NCI-H1092 (cell line): ENCODE results near the gene TSPAN4.

Experiments
- DNase-seq: peaks from one replicate; lab custom pipeline; 2025; lab: John Stamatoyannopoulos, UW

The TSPAN4 gene

GRCh38 chr11:824292-824880 lies 18.3 kb upstream of the TSPAN4 start:
- DNase-seq, result peak; percentile 82

GRCh38 chr11:824942-825341 lies 17.7 kb upstream of the TSPAN4 start:
- no peak for DNase-seq

- DNase-seq, result no peak
Measured at GRCh38 chr11:825366-826226, 17.1 kb upstream of the TSPAN4 start.

- DNase-seq, result no peak
Measured at GRCh38 chr11:826227-826621, 16.4 kb upstream of the TSPAN4 start.

DNA sequence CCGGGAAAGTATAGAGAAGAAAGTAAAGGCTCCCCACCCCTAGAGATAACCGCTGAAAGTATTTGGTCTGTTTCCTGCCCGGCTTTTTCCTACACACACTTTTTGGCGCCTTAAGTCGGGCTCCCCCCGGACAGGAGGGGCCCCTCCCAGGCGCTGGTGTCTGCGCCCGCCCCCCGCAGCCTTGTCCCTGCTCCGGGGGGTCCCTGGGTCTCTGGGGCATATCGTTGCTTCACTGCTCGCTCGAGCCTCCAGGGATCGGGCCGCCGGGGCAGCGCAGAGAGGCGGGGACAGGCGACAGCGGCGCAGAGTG lies 15.9 kb upstream of the TSPAN4 start:
- no peak for DNase-seq

DNA sequence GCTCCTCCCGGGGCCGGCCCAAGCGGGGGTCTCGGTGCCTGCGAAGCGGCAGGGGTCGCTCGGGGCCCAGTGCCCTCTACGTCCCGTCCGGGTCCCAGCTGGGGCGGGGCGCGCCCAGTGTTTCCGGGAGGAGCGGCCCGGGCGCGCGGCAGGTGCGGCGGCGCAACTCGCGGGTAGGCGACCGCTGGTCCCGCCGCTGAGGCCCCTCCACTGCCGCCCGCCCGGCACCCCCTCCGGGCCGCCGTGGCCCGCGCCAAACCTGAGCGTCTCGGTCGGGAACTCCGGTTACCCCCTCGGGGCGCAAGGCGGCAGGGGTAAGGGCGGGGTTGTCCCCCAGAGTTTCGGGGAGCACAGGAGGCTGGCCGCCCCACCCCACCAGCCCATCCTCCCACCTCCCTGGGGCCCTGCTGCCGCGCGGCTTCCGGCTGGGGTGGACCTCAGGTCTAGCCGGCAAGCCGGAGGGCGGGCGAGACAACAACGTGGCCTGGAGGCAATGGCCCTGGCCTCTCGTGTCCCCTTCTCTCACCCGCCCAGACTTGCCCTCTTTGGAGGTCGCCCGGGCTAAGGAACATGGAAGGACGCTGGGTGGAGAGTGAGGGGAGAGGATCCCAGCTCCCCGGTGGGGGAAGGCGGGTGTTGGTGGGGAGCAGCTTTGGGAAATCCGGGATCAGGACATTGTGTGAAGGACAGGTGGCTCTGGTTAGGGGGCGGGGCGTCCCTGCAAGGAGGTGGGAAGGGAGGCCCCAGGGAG lies 15.3 kb upstream of the TSPAN4 start:
- no peak for DNase-seq

DNA sequence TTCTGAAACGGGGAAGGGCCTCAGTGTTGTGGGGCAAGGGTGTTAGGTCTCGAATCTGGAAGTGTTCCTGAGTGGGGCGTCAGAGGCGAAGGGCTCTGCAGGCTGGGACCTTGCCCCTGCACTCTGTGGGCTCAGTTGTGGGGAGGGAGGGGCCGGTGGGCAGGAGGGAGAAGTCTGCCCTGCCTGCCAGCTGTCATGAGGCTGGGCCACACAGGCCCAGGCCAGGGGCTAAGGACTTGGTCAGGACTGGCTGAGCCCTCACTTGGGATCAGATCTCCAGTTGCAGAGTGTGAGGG lies 14.8 kb upstream of the TSPAN4 start, which contains the start of gene CRACR2B:
TSS of gene CRACR2B (plus strand) at position 23 of the 296 bp plus-strand sequence. CDS start 689 bp downstream, outside the sequence.
- DNase-seq, result no peak

DNA sequence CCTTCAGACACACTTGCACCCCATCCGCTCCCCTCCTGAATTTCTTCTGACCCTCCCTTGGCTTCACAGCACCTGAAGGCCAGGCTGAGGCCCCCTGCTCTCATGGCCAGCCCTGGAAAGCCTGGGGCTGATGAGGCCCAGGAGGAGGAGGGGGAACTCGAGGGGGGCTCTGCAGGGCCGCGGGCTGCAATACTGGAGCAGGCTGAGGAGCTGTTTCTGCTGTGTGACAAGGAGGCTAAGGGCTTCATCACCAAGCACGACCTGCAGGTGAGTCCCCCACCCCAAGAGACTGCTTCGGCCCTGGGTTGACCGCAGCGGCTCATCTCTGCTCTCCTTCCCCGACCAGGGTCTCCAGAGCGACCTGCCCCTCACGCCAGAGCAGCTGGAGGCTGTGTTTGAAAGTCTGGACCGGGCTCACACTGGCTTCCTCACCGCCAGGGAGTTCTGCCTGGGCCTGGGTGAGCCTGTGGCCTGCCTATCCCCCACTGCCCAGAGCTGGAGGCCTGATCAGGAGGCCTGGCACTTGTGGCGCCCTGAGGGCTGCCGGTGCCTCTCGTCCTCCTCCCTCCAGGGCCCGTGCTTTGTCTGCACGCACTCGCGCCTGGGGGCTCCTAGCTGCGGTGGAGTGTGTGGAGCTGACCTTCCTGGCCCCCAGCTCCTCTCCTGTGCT lies 14.0 kb upstream of the TSPAN4 start:
- no peak for DNase-seq

DNA sequence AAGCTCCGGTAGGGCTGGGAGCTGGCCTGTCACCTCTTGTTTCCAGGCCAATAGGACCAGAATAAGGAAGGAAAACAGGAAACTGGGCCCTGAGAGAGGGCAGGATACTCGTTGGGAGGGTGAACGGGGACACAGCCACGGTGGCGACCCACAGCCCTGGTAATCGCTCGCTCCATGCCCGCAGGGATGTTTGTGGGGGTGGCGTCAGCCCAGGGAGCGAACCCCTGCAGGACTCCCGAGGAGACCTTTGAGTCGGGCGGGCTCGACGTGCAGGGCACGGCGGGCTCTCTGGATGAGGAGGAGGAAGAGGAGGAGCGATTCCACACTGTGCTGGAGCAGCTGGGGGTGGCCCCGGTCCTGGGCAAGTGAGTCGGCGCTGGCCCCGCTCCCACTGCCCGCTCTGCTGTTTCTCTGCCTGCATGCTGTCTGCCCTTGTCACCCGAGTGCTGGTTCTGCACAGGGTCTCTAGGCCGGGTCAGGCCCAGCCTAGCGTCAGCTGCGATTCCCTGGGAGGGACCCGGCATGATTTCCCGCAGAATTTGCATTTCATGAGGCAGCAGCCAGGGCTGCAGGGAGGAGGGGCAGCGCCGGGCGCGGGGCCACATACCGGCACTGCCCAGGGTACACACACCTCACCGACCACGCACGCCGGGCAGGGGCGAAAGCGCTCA lies 13.3 kb upstream of the TSPAN4 start:
- DNase-seq, result no peak

- no peak for DNase-seq
Measured at GRCh38 chr11:829847-830294, 12.8 kb upstream of the TSPAN4 start.

DNA sequence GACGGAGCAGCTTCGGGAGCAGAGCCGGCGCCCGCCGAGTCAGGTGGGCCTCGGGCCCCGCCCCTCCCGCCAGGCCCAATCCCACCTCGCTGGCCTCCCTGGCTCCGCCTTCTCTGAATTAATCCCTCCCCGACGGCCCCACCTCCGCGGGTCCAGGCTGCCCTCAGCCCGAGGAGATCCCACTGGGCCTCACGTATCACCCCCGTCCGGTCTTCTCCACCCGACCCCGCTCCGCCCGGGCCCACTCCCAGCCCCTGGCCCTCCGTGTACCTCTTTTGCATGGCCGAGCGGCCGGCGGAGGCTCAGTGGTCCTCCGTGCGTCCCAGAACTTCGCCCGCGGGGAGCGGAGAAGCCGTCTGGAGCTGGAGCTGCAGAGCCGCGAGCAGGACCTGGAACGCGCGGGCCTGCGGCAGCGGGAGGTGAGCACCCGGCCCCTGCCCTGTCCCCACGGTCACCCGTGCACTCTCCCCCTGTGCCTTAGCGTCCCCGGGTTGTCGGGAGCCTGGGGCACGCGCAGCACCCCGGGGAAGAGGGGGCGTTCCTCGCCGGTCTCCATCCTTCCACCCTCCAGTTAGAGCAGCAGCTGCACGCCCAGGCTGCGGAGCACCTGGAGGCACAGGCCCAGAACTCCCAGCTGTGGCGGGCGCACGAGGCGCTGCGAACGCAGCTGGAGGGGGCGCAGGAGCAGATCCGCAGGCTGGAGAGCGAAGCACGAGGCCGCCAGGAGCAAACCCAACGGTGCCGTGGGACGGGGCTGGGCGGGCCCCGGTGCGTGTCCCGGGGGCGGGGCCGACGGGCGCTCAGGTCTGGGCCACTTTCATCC lies 12.1 kb upstream of the TSPAN4 start:
- peak; percentile 78 for DNase-seq

GRCh38 chr11:831118-831864 lies 11.4 kb upstream of the TSPAN4 start:
- no peak for DNase-seq

DNA sequence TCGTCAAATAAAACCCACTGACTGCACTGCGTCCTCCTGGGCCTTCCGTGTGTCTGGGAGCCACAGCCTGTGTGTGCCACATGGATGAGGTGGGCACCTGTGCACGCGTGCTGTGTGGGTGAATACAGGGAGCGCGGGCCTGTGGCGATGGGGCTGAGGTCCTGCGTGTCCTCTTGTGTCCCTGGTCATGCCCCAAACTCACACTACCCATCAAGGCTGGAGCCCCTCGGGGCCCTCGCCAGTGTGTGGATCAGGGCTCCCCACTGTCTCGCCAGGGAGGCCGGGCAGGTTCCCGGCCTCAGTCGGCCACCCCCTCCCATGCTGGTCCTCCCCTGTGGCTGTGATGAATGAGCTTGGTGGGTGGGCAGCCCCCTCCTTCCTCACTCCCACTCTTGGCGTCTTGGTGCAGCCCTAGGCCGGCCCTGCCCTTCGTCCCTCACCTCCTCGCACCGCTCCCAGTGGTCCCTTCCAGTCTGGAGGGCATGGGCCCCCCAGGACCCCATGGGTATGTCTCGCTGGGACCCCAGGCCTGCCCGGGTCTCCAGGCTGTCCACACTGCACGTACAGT lies 10.6 kb upstream of the TSPAN4 start:
- DNase-seq, result no peak

GRCh38 chr11:832529-833113 lies 10.0 kb upstream of the TSPAN4 start, which contains the start of gene CD151:
Gene CD151, plus strand, starts transcription at chr11:832952. Its CDS starts 3,118 bp downstream, at chr11:836070.
- DNase-seq, result no peak

DNA sequence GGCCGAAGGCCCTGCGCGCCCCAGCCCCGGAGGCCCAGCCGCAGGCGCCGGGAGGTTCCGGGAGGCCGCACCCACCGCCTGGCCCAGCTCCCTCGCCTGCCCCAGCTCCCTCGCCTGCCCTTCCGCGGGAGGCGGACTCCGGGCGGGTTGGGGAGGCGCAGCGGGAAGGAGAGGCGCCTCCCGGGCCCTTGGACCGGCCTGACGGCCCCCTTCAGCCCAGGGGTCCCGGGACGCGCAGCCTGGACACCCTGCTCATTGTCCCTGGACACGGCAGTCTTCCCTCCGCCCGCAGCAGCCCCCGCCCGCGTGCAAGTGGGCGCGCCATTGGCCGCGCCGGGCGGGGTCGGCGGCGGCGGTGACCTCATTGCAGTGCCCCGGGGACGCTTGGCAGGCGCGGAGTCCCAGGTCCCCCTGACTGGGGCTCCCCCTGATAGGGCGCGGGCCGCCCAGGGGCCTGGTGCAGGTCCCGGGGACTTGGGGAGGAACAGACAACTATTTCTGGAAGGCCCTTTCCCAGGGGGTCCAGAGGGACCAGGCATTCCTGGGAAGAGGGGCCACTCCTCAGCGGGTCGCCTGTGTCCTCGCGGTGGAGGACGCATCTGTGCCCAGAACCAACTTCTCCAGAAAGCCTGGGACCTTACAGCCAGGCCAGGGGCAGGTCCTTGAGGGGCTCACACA lies 9.4 kb upstream of the TSPAN4 start:
- DNase-seq, result no peak

DNA sequence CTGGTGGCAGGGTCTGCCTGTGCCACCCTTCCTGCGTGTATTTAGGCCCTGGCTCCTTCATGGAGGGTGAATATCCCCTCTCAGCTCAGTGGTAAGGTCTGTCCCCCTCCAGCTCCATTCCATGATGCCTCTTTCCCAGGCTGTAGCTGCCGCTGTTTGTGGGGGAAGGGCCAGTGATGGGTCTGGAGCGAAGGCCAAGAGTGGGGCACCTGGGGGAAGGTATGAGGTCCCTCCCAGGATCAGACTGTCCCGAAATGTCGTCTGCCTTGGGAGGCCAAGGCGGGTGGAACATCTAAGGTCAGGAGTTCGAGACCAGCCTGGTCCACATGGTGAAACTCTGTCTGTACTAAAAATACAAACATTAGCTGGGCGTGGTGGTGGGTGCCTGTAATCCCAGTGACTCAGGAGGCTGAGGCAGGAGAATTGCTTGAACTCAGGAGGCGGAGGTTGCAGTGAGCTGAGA lies 8.8 kb upstream of the TSPAN4 start:
- DNase-seq, result no peak

DNA sequence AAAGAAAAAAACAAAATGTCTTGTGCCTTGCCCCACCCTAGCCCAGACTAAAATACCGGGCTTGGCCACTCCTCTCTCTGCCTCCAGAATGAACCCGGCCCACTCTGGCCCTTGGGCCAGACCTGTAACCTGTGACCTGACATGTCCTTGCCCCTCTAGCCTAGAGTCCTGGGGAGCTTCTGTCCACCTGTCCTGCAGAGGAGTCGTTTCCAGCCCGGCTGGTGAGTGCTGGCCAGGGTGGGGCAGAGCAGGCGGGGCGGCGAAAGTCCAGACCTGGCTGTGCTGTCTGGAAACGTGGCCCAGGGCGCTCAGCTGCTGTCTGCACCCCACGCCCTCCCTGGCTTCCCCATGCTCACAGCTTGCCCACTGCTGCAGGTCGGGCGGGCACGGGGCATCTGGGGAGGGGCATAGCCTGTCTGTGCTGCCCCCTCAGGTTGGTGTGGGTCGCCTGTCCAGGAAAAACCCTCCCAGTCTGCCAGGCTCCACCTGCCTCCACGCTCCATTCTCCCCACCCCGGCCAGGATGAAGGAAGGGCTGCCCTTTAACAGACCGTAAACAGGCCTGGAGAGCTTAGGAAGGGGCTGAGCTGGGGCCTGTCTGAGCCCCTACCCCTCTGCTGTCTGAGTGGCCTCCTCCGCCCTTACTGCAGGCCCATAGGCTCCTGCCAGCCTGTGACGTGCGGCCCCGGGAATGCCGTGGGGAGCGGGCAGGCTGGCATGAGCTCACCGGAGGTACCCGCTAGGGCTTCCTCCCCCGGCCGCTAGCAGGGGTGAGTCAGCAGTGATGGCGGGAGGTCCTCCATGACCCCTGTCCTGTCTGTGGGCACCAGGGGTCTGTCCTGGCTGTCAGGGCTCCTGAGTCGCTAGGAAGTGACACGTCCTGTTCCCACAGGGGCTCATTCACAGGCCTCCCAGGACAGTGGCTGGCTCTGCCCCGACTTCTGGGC lies 8.0 kb upstream of the TSPAN4 start:
- no peak for DNase-seq

DNA sequence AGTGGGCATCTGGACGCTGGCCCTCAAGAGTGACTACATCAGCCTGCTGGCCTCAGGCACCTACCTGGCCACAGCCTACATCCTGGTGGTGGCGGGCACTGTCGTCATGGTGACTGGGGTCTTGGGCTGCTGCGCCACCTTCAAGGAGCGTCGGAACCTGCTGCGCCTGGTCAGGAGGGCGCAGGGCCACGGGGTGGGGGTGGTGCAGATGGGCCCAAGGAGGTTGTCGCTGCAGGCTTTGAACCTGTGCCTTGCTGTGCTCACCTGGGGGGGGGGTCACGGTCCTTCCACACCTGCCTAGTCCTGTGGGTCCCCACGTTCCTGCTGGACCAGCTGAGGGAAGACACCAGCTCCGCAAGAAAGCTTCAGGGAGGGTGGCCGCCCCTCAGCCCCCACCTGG lies 6.4 kb upstream of the TSPAN4 start:
- no peak for DNase-seq
